ACHN (cell line): ENCODE data around the gene TMEM62.
"Not testable (repeated sequence)": the region's sequence is repeated elsewhere in the genome, so short reads cannot be mapped to it uniquely, and the experiment has no call there.

Source experiments
- DNase-seq: peaks from one replicate; pipeline ENCODE4 v3.0.0-alpha.2; 2015
- in situ Hi-C: cut with HindIII; loops from 2 replicates; pipeline ENCODE4 v1.10.0; 2017; ENCODE audit warnings: low sequenced_read_pairs, low pct_ligation_motif_present, low pct_unique_long_range_greater_than_20kb

The TMEM62 gene

DNA sequence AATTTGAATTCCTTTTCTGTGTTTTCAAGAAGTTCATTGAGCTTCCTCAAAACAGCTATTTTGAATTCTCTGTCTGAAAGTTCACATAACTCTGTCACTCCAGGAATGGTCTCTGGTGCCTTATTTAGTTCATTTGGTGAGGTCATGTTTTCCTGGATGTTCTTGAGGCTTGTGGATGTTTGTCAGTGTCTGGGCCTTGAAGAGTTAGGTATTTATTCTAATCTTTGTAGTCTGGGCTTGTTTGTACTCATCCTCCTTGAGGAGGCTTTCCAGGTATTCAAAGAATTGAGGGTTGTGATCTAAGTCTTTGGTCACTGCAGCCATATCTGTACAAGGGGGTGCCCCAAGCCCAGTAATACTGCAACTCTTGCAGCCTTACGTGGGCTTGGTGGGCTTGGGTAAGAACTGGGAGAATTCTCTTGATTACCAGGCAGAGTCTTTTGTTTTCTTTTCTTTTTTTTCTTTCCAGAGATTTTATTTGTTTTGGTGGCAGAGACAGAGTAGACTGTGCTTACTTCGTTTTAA is 32.5 kb downstream of the TMEM62 start:
- in situ Hi-C loops = no loop called here
- no peak for DNase-seq

DNA sequence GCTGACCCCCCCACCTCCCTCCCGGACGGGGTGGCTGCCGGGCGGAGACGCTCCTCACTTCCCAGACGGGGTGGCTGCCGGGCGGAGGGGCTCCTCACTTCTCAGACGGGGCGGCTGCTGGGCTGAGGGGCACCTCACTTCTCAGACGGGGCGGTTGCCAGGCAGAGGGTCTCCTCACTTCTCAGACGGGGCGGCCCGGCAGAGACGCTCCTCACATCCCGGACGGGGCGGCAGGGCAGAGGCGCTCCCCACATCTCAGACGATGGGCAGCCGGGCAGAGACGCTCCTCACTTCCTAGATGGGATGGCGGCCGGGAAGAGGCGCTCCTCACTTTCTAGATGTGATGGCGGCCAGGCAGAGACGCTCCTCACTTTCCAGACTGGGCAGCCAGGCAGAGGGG is 33.9 kb downstream of the TMEM62 start:
- DNase-seq, in situ Hi-C loops: not testable (repeated sequence)

DNA sequence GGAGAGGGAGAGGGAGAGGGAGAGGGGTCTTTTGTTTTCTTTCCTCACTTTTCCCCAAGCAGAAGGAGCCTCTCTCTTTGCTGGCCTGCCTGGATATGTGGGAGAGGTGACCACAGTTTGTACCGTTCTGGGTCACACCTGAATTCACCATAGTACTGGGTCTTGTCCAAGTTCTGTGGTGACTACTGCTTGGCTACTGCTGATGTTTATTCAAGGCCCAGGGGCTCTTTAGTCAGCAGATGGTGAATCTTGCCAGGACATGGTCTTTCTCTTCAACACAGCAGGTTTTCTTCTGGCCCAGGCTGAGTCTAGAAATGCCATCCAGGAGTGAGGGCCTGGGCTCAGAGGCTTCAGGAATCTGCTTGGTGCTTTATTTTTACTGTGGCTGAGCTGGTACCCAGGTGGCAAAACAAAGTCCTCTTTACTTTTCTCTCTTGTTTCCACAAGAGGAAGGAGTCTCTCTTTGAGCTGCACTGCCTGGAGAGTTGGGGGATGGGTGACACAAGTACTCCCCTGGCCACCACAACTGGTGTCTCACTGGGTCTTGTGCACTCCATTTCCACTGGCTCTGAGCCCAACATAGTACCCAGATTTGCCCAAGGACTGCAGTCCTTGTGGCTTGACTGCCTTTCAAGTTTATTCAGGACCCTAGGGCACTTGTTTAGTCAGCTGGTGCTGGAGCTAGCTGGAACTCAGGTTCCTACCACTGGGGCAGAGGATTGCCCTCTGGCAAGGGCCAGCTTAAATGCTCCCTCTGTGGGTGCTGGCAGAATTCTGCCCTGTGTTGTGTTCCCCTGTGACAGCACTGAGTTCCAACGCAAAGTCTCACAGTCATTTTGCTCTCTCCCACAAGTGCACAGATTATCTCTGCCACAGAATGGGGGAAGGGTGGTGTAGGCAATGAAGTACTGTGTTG is 35.1 kb downstream of the TMEM62 start:
- in situ Hi-C loops = no loop called here
- peak; percentile 55 for DNase-seq

DNA sequence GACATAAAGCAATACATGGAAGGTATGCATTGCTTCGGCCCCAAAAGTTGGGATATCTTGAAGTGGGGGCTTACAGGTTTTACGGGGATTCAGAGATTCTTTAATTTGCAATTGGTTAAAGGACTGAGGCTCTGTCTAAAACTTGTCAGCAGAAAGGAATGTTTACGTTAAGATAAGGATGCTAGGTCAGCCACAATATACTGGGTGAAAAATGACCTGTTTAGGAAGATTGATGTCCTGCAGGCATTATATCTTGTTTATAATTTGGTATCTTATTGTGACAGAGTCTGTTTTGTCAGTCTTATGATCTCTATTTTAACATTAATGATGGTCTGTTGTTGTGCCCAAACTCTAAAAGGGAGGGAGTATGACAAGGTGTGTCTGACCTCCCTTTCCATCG is 36.5 kb downstream of the TMEM62 start:
- DNase-seq = no peak

DNA sequence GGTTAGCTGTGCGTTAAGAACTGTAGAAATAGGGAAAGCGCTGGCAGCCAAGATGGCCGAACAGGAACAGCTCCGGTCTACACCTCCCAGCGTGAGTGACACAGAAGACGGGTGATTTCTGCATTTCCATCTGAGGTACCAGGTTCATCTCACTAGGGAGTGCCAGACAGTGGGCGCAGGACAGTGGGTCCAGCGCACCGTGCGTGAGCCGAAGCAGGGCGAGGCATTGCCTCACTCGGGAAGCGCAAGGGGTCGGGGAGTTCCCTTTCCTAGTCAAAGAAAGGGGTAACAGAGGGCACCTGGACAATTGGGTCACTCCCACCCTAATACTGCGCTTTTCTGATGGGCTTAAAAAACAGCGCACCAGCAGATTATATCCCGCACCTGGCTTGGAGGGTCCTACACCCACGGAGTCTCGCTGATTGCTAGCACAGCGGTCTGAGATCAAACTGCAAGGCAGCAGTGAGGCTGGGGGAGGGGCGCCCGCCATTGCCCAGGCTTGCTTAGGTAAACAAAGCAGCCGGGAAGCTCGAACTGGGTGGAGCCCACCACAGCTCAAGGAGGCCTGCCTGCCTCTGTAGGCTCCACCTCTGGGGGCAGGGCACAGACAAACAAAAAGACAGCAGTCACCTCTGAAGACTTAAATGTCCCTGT is 42.4 kb downstream of the TMEM62 start:
- DNase-seq, in situ Hi-C loops: not testable (repeated sequence)

More for the DNA sequence above, 36.5 kb downstream of the TMEM62 start:
- in situ Hi-C loops = no loop called here

DNA sequence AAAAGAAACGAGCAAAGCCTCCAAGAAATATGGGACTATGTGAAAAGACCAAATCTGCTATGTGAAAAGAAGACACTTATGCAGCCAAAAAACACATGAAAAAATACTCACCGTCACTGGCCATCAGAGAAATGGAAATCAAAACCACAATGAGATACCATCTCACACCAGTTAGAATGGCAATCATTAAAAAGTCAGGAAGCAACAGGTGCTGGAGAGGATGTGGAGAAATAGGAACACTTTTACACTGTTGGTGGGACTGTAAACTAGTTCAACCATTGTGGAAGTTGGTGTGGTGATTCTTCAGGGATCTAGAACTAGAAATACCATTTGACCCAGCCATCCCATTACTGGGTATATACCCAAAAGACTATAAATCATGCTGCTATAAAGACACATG is 43.8 kb downstream of the TMEM62 start:
- DNase-seq, in situ Hi-C loops: not testable (repeated sequence)

DNA sequence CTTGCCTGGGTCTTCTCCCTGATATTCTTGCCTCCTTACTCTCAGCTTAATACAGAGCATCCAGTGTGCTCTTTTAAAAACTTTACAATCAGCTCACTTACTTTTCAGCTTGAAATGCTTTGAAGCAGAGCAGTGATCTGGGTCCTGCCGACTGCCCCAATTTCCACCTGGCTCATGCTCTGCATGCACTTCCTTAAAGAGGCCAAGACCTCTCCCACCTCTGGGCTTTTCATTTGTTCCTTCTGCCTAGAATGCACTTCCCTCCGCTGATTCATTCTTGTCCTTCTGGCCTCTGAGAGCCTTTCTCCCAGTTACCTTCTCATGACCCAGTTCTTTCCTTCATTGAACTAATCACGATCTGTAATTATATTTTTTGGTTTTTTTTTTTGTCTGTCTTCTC is 49.9 kb downstream of the TMEM62 start:
- in situ Hi-C loops = no loop called here
- DNase-seq = no peak

DNA sequence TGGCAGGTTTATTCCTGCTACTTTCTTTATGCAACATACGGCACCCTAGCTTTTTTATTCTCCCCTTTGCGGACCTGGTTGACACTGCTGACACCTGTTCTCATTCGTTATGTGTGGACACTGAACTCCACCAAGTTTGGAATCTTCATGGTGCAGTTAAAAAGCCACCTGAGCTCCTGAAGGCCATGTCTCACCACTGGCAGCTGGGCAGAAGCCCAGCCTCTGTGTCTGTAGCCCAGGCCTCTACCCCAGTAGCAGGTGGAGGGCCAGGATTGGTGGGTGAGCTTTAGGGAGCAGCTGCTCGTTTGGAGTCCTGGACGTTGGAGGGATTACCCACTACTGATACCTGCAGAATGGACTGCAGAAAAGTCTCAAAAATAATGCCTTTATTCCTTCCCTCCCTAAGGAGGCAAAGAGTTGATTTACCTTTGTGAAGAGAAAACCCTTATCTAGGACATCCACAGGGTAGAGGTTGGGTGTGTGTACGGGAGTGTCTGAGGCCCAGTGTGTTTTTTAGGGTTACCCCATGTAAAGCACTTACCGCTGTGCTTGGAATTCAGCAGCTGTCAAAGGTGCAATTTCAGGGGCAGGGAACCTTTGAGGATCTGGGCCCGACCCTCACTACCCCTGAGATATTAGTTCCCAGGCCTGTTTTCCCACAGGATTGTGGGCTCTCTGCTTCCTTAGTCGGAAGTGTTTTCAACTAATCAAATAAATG is 51.2 kb downstream of the TMEM62 start:
- in situ Hi-C loops = no loop called here
- DNase-seq = no peak

DNA sequence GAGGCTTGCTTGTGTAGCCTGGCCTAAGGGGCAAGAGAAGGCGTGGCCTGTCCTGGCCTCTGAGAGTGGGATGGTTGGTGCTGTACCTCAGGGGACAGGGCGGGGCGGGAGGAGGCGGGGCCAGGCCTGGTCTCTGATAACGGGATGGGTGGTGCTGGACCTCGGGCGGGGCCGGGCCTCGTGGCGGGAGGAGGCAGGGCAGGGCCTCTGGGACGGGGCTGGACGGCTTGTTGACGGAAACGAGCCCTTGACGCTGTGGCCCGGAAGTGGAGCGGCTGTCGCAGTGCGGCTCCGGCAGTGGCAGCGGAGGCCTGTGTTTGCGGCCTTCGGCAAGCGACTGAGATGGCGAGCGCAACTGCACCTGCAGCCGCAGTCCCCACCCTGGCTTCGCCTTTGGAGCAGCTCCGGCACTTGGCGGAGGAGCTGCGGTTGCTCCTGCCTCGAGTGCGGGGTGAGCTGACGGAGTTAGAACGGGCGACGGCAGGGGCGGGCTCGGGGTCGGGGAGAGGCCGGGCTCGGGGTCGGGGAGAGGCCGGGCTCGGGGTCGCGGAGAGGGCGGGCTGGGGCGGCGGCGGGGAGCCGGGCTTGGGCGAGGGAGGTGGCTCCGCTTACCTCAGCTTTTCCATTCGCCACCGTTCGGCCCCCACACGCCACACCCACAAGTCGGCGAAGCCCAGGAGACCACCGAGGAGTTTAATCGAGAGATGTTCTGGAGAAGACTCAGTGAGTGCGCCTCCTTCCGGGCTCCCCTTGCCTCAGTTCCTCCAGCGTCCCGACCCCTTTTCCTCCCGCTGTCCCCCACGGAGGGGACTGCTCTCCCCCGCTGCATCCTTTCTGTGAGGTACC is 52.0 kb downstream of the TMEM62 start, which contains the start of gene CCNDBP1:
Gene CCNDBP1 (plus strand): TSS at position 247 of the 846 bp plus-strand sequence. CDS start 96 bp downstream, at position 343.
- in situ Hi-C loops = no loop called here
- DNase-seq = peak; percentile 89

DNA sequence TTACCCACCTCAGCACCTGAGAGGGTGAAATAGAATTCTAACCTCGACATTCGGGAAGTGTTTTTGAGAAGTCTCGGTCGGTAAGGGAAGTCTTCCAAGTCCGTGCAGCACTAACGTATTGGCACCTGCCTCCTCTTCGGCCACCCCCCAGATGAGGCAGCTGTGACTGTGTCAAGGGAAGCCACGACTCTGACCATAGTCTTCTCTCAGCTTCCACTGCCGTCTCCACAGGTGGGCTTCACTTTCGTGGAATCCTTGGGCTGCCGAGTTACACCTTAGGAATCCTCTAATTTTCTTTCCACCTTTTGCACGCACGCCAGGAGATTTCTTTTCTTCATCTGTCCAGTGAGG is 52.6 kb downstream of the TMEM62 start:
- in situ Hi-C loops = no loop called here

DNA sequence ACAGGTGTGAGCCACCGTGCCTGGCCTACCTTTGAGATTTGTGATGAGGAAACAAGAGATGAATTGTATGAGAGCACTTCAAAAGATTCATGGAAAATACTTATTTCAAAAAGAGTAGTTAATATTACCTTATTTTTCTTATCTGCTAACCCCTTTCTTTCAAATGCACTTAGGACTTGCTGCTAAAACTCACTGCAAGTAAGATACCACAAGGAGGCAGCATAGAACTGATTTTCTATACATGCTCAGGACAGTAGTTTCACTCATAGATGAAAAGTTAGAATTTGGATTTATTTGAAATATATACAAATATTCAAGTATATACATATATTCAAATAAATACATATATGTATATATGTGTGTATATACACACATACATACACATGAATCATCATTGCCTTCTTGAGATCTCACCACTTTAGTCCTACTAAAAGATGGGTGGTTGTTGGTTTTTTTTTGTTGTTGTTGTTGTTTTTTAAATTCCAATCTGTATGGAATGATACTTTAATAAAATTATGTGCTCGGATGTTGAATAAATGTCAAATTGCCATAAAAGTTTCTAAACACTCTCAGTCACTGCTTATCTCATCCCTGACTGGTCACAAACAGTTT is 54.3 kb downstream of the TMEM62 start:
- in situ Hi-C loops = no loop called here
- DNase-seq = peak; percentile 64

More for the DNA sequence above, 52.6 kb downstream of the TMEM62 start:
- peak; percentile 4 for DNase-seq

DNA sequence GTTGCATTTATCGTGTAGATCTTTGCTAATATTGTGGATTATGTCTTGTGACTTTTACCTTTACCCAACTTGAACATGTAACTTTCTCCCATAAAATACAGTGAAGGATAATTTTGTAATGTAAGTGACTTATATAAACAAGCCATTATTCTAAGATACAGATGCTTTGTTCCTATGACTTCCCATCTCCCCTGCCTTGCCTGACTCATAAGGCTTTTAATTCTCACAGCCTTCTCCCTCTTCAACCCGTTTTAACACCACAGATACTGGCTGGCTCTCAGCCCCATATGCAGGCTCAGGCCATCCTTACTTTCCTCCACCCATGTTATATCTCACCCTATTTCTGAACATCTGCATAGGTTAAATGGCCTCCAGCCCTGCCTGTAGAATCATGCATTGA is 55.9 kb downstream of the TMEM62 start:
- in situ Hi-C loops = no loop called here
- no peak for DNase-seq

DNA sequence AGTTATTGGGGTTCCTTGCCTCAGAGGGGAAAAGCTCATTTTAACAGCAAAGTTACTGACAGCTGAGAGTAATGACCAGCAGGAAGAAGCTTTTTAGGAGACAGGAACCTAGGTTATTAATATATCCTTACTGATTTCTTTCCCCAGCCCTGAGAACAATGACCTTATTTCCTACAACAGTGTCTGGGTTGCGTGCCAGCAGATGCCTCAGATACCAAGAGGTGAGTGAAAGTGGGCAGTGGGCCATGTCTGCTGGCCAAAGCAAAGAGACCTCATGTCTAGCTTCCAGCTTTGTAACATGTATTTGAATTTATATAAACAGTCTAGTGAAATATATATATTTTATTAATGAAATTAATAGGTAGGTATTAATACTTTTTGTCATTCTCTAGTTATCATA is 56.8 kb downstream of the TMEM62 start:
- in situ Hi-C loops = no loop called here
- no peak for DNase-seq

DNA sequence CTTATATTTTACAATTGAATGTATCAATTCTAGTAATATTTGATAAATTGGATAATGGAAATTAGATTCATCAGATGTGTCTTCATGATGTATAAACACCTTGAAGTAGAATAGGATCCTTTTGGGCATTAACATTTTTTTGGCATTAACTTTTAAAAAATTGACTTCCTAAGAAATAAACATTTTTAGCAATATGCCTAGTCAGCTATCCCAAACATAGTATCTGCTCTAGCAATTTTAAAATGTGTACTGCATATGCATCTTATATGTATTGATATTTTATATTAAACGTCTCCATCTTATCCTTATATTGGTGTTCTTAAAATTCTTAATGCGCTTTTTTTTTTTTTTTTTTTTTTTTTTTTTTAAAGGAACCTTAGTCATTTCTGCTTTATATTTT is 60.3 kb downstream of the TMEM62 start:
- DNase-seq = no peak
- in situ Hi-C loops = no loop called here

DNA sequence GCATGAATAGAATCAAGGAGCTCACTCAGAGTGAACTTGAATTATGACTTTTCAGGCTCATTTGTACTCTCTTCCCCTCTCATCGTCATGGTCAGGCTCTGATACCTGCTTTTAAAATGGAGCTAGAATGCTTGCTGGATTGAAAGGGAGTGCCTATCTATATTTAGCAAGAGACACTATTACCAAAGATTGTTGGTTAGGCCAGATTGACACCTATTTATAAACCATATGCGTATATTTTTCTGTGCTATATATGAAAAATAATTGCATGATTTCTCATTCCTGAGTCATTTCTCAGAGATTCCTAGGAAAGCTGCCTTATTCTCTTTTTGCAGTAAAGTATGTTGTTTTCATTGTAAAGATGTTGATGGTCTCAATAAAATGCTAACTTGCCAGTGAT is 61.4 kb downstream of the TMEM62 start:
- no peak for DNase-seq
- in situ Hi-C loops = no loop called here

DNA sequence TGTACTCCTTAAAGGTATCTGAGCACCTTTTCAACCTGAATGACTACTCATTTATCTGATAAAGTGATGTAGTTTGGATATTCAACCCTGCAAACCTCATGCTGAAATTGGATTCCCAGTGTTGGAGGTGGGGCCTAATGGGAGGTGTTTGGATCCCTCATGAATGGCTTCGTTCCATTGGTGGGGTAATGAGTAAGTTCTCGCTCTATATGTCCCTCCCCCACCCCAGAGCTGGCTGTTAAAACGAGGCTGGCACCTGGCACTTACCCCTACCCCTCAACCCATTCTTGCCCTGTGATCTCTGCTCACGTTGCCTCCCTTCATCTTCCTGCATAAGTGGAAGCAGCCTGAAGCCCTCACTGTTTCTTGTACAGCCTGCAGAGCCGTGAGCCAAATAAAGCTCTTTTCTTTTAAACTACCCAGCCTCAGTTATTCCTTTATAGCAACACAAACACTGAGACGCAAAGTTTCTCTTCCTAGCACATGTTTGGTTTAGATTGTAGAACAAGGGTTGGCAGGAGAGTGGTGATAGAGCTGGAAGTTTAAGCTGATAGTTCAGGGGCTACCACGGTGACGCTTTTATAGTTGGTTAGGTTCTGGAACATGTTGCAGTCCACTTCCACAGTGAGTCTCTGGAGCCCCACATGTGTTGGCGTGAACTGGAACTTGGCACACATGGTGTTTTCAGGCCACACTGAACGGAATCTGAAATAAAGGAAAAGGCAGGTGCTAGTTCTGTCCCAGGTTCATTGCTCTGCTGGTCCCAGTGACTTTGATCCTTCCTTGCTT is 63.6 kb downstream of the TMEM62 start:
- DNase-seq = no peak
- in situ Hi-C loops = no loop called here

DNA sequence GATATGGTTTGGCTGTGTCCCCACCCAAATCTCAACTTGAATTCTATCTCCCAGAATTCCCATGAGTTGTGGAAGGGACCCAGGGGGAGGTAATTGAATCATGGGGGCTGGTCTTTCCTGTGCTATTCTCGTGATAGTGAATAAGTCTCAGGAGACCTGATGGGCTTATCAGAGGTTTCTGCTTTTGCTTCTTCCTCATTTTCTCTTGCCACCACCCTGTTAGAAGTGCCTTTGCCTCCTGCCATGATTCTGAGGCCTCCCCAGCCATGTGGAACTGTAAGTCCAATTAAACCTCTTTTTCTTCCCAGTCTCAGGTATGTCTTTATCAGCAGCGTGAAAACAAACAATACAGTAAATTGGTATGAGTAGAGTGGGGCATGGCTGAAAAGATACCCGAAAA is 64.4 kb downstream of the TMEM62 start:
- DNase-seq, in situ Hi-C loops: not testable (repeated sequence)
